Left ventricle myocardium inferior (tissue), 1 donor: ENCODE results near the gene COL1A1. TPM values are rescaled to one million over a fixed set of nuclear protein-coding genes. Genes with fewer than 3 reads are reported as not detected.

Experiments used
- DNase-seq: peaks from one replicate; pipeline ENCODE4 v3.0.0-alpha.2; 2020
- H3K27ac ChIP-seq: fragments of 200-600 bp; replicated peaks from 2 replicates; pipeline ENCODE4 v1.8.0; 2021
- H3K27me3 ChIP-seq: fragments of 200-600 bp; 2 replicates; pipeline ENCODE4 v1.8.0; 2021; ENCODE audit warnings: low read depth
- H3K36me3 ChIP-seq: fragments of 200-600 bp; 2 replicates; pipeline ENCODE4 v1.8.0; 2021
- H3K4me1 ChIP-seq: fragments of 200-600 bp; 2 replicates; pipeline ENCODE4 v1.8.0; 2021
- H3K4me3 ChIP-seq: fragments of 200-600 bp; 2 replicates; pipeline ENCODE4 v1.8.0; 2021; ENCODE audit warnings: mild to moderate bottlenecking, moderate library complexity
- H3K9me3 ChIP-seq: fragments of 200-600 bp; replicated peaks from 2 replicates; pipeline ENCODE4 v1.8.0; 2021
- intact Hi-C: fragments of 100-400 bp; cut with micrococcal nuclease; formaldehyde crosslinking; loops from one replicate; pipeline ENCODE4 v1.11.0; 2022
- total RNA-seq: library from RNA; stranded (reverse); fragmentation: NEBNext Ultra II Directional; extraction: Animal tissue kit (Norgen Biotek cat#: 25700); gene quantifications from one replicate; pipeline ENCODE4 v1.2.1, GENCODE V29; 2021
- TF ChIP-seq, protein P1 (sequence below): fragments of 200-600 bp; IDR thresholded peaks from 2 replicates; pipeline ENCODE4 v1.8.0; 2021; ENCODE audit warnings: antibody characterized with exemption, mild to moderate bottlenecking, borderline replicate concordance
- donor health status: DM: no; HTN: yes; CAD: no; lungs with severe emphysema.

The COL1A1 gene
- total RNA-seq, 1 donor from 2014 or later = 45.8 TPM

DNA sequence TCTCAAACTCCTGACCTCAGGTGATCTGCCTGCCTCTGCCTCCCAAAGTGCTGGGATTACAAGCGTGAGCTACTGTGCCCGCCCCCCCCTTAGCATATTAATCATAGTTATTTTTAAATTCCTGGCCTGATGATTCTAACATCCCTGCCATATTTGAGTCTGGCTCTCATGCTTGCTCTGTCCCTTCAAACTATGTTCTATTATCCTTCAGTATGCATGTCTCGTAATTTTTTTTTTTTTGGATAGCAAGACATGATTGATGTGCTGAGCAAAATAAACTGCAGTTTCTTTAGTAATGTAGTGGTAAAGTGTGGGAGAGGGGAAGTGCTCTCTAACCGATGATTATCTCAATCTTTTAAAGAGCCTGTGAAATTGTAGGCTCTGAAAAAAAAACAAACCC, 38.5 kb upstream of the COL1A1 start:
- H3K27ac ChIP-seq = no peak overlapping the region
- TF ChIP-seq, protein P1, sequence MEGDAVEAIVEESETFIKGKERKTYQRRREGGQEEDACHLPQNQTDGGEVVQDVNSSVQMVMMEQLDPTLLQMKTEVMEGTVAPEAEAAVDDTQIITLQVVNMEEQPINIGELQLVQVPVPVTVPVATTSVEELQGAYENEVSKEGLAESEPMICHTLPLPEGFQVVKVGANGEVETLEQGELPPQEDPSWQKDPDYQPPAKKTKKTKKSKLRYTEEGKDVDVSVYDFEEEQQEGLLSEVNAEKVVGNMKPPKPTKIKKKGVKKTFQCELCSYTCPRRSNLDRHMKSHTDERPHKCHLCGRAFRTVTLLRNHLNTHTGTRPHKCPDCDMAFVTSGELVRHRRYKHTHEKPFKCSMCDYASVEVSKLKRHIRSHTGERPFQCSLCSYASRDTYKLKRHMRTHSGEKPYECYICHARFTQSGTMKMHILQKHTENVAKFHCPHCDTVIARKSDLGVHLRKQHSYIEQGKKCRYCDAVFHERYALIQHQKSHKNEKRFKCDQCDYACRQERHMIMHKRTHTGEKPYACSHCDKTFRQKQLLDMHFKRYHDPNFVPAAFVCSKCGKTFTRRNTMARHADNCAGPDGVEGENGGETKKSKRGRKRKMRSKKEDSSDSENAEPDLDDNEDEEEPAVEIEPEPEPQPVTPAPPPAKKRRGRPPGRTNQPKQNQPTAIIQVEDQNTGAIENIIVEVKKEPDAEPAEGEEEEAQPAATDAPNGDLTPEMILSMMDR = no peak
- intact Hi-C loops = no loop called here
- no peaks in the 10 kb centered on the region for H3K9me3 ChIP-seq
- peaks cover 17% of the 10 kb centered on the region for H3K27me3 ChIP-seq
- no peaks in the 10 kb centered on the region for H3K36me3 ChIP-seq
- peaks cover 8% of the 10 kb centered on the region for H3K4me1 ChIP-seq
- no peak overlapping the region for H3K4me3 ChIP-seq
- no peak for DNase-seq

DNA sequence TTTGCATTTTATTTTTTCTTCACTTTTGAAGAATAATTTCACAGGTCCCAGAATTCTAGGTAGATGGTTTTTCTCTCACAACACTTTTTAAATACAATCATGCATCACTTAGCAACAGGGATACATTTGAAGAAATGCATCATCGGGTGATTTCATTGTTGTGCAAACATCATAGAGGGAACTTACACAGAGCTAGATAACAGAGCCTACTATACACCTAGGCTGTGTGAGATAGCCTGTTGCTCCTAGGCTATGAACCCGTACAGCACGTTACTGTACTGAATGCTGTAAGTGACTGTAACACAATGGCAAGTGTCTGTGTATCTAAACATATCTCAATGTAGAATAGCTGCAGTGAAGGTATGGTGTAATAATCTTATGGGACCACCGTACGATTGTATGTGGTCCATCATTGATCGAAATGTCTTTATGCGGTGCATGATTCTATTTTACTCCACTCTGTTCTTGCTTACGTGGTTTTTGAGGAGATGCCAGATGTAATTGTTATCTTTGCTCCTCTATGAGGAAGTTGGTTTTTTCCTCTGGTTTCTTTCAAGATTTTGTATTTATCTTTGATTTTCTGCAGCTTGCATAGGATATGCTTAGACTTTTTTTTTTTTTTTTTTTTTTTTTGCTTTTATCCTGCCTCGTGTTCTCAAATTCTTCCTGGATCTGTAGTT, 37.3 kb upstream of the COL1A1 start:
- Histone ChIP-seq H3K36me3 (no peaks in the 10 kb centered on the region), H3K4me3 (no peak overlapping the region), H3K27me3 (peaks cover 19% of the 10 kb centered on the region), H3K9me3 (peaks cover 11% of the 10 kb centered on the region), H3K4me1 (peaks cover 8% of the 10 kb centered on the region), H3K27ac (no peak overlapping the region)
- intact Hi-C loops = no loop called here
- TF ChIP-seq, protein P1 = no peak
- DNase-seq = no peak

DNA sequence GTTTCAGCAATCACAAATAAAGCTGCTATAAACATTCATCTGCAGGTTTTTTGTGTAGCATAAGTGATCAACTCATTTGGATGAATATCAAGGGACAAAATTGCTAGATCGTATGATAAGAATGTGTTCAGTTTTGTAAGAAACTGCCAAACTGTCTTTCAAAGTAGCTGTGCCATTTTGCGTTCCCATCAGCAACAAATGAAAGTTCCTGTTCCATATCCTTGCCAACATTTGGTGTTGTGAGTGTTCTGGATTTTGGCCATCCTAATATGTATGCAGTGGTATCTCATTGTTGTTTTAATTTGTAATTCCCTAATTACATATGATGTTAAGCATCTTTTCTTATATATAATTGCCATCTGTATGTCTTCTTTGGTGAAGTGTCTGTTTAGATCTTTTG, 36.5 kb upstream of the COL1A1 start:
- peaks cover 28% of the 10 kb centered on the region for H3K27me3 ChIP-seq

DNA sequence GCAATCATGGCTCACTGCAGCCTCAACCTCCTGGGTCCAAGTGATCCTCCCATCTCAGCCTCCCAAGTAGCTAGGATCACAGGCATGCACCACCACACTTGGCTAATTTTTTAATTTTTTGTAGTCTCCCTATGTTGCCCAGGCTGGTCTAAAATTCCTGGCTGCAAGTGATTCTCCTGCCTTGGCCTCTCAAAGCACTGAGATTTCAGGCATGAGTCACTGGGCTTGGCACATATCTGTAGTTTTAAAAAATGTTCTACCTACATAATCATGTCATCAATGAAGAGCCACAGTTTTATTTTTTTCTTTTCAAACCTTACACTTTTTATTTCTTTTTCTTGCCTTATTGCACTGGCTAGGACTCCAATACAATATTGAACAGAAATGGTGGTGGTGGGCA, 33.1 kb upstream of the COL1A1 start:
- peaks cover 12% of the 10 kb centered on the region for H3K9me3 ChIP-seq
- TF ChIP-seq, protein P1 = no peak
- no peak overlapping the region for H3K27ac ChIP-seq
- peaks cover 35% of the 10 kb centered on the region for H3K27me3 ChIP-seq
- intact Hi-C loops = no loop called here
- peaks cover 1% of the 10 kb centered on the region for H3K4me1 ChIP-seq
- DNase-seq = no peak
- H3K4me3 ChIP-seq = no peak overlapping the region
- no peaks in the 10 kb centered on the region for H3K36me3 ChIP-seq

More for the DNA sequence above, 36.5 kb upstream of the COL1A1 start:
- Histone ChIP-seq H3K4me3 (no peak overlapping the region), H3K36me3 (no peaks in the 10 kb centered on the region), H3K9me3 (peaks cover 12% of the 10 kb centered on the region), H3K27ac (no peak overlapping the region), H3K4me1 (peaks cover 8% of the 10 kb centered on the region)
- TF ChIP-seq, protein P1 = no peak
- intact Hi-C loops = no loop called here
- no peak for DNase-seq

DNA sequence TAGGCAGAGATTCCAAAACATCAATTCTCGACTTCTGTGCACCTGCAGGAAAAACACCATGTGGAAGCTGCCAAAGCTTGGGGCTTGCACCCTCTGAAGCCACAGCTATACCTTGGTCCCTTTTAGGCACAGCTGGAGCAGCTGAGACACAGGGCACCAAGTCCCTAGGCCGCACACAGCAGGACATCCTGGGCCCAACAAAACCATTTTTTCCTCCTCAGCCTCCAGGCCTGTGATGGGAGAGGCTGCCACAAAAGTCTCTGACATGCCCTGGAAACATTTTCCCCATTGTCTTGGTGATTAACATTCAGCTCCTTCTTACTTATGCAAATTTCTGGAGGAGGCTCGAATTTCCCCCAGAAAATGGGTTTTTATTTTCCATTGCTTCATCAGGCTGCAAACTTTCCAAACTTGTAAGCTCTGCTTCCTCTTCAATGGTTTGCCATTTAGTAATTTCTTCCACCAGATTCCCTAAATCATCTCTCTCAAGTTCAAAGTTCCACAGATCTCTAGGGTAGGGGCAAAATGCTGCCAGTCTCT, 24.3 kb upstream of the COL1A1 start:
- Histone ChIP-seq H3K4me3 (no peak overlapping the region), H3K4me1 (peaks cover 17% of the 10 kb centered on the region), H3K27me3 (peaks cover 16% of the 10 kb centered on the region), H3K9me3 (peaks cover 15% of the 10 kb centered on the region), H3K27ac (no peak overlapping the region), H3K36me3 (no peaks in the 10 kb centered on the region)
- intact Hi-C loops = no loop called here
- no peak for DNase-seq
- TF ChIP-seq, protein P1 = no peak
